DMS 273 (cell line): ENCODE results near the gene ANTXRL.
"Not testable (repeated sequence)": the region's sequence is repeated elsewhere in the genome, so short reads cannot be mapped to it uniquely, and the experiment has no call there.

Experiments
- DNase-seq: peaks from one replicate; lab custom pipeline; 2025; ENCODE audit not compliant: unreplicated experiment; lab: John Stamatoyannopoulos, UW

ANTXRL gene

DNA sequence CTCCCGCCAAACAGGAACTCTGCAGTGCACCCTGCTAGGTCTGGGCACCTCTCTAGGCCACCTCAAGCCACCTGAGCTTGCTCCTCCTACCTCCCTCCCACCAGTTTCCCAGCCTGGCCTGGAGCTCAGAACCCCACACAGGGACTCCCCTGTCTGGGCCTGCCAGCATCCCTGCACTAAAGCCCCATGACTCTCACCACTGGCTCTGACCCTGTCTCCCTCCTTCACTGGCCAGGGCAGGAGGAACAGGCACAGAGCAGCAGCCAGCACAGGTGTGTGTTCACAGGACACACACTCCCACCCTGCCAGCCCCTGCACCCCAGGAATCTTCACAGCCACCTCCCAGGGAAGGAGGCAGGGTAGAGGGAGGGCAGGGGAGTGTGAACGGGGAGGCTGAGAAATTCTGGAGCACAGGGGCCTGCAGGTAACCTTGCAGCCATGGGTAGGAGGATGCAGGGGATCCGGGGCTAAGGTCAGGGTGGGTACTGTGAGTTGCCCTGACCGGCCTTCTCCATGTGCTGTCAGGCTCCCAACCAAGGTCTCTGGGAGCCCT lies 13.9 kb upstream of the ANTXRL start:
- DNase-seq: no peak

DNA sequence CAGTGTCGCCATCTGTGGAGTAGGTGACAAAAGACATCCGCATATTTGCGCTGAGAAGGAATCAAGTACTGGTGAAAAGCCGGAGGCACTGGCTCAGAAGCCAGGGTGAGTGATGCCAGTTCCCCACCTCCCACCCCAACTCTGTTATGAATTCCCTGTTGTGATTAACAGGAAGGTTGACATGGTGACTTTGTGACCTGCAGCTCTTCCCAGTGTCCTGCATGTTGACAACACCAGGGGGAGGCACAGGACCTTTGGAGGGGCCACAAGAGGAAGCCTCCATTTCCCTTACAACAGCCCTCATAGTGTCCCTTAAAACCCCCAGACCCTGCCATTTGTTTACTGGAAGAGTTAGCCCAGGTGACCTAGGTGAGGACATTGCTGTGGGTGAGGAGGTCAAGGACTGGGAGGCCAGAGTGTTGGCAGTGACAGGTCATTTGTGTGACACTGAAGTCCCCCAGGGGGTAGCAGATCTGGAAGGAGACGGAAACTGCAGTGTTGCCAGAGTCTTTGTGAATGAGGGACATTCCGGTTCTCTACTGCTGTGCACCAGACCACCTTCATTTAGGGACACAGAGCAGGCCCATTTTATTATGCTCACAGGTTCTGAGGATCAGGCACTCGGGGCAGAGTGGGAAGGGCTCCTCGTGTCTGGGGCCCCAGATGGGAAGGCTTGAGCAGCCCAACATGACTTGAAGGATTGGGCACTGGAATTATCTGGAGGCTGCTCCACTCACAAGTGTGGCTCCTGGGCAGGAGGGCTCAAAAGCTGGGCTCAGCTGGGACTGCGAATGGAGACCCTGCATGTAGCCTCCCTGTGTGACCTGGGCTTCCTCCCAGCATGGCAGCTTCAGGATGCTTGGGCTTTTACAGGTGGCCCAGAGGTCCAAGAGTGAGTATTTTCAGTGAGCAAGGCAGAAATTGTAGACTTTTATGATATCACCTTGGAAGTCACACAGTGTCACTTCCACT lies 13.0 kb upstream of the ANTXRL start:
- DNase-seq: peak; percentile 2

DNA sequence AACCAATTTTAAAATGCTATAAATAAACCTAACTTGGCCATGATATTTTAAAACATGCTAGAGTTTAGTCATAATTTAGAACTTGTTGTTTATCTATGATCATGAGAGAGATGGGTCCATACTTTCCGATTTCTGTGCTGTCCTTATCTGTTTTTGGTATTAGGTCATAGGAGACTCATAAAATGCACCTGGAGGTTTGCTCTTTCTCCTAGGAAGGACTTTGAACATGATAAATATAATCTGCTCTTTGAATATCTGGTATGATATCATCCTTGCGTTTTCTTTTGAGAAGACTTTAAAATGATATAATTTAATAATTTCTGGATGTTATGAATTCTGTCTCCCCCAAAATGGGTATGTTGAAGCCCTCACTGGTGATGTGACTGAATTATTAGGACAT lies 9.0 kb upstream of the ANTXRL start:
- no peak for DNase-seq

DNA sequence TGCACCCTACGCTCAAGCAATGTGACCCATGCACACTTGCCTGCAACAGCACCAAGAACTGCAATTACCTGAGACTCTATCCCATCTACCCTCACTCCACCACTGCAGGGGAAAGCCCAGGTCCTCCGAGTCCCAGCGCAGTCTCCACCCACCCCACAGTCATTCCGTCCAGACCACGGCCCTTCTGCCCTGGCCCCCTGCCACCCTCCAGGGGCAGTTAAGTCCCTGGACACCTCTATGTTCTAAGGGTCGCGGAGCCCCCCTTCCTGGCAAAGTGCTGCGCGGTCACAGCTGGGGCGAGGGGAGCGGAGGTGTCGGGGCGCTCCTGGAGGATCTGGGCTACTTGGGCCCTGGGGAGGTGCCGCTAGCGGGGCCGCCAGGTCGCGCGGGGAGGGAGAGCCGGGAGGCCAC lies 4.4 kb upstream of the ANTXRL start:
- DNase-seq: not testable (repeated sequence)

DNA sequence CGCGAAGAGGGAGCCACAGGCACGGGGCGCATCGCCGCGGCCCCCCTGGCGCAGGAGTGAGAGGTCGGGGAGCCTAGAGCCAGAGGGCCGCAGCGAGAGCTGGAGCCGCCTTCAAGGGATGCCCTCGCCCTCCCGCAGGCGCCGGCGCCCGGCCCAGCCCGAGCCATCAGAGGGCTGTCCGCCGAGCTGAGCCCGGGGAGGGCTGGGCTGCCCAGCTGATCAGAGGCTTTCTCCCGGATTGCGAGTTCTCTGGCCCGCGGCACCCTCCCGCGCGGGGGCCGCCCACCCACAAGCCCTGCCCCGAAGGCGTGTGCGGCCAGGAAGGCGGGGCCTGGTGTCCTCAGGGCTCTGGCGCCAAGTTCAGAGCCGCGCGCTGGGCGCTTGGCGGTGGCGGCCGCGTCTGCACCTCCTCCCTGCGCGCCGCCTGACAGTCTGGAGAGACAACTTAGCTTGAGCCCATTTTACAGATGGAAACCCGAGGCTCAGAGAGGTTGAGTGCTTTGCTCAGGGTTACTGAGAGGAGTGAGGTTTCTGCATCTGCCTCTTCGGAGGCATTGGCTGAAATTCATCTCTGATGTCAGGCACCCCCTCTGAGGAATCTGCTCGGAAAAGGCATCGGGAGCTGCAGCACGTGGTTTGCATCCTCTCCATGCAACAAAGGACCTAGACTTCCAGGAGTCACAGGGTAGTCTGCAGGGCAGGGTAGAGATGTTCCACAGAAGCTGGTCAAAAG lies 3.8 kb upstream of the ANTXRL start:
- DNase-seq: peak; percentile 57

DNA sequence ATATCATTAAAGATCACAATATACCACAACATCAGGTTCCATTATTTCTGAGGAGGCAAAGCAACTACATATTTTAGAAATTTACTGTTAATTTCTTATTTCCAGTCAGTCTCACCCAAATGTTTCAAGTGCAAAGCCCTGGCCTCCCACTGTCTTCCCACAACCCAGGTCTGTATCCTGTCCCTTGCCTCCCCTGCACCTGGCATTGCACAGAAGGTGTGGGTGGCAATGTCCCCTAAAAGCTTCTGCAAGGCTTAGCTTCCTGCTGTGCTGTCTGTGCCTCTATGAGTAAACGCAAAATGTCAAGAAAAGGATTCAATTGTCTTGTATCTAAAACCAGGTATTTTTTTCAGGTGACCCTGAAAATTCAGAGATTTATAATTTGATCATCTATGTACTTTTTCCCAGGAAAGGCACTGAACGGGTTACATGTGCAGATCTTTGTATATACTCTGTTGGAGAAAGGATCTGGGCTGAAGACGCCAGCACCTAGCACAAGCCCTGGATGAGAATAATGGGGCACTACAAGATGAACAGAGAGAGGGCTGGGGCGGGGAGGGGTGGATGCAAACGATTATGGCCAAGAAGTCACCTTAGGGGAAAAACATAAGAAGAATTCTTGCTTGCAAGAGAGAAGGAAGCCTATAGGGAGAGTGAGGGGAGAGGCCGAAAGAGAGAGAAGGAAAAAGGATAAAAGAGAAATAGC lies 3.1 kb upstream of the ANTXRL start:
- DNase-seq: no peak

DNA sequence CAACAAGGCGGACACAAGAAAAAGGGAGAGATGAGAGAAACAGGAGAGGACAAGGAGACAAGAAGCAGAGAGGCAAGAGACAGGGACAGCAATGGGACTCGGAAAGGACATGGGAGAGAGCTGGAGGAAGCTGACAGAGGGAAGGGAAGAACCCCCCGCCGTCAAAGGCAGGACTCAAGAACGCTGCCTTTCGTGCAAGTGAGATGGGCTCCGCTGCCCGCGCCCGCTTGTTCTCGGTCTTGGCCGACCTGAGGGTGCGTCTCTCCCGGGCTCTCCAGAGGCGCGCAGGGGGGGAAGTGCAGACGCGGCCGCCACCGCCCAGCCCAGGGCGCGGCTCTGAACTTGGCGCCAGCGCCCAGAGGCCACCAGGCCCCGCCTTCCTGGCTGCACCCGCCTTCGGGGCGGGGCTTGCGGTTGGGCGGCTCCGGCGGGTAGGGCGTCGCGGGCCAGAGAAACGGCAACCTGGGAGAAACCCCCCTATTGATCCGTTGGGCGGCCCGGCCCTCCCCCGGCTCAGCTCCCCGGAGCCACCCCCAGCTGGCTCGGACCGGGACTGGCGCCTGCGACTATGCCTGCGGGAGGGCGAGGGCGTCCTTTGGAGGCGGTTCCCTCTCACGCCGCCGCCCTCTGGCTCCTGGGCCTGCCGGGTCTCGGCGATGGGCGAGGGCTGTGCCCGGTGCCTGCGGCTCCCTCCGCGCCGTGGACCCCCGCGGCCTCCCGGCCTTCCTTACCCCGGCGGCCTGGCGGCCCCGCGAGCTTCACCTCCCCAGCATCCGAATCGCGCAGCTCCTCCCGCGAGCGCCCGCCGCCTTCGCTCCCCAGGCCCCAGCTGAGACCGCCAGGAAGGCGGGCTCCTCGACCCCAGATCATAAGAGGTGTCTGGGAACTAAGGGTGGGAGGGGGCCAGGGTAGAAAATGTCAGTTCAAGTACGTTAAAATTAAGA lies 2.2 kb upstream of the ANTXRL start:
- DNase-seq: peak; percentile 88

DNA sequence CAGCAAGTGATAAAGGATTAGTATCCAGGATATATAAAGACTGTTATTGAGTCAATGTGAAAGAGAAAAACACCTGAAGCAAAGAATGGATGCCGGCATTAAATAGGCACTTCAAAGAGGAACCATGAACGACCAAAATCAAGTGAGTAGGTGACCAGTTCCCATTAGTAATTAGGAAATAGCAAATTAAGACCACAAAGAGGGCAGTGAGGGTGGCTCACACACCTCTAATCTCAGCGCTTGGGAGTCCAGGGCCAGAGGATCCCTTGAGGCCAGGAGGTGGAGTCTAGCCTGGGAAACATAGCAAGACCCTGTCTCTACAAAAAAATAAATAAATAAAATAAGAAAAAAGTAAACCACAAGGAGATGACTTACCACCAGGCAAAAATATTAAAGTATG lies 1.5 kb upstream of the ANTXRL start:
- no peak for DNase-seq

DNA sequence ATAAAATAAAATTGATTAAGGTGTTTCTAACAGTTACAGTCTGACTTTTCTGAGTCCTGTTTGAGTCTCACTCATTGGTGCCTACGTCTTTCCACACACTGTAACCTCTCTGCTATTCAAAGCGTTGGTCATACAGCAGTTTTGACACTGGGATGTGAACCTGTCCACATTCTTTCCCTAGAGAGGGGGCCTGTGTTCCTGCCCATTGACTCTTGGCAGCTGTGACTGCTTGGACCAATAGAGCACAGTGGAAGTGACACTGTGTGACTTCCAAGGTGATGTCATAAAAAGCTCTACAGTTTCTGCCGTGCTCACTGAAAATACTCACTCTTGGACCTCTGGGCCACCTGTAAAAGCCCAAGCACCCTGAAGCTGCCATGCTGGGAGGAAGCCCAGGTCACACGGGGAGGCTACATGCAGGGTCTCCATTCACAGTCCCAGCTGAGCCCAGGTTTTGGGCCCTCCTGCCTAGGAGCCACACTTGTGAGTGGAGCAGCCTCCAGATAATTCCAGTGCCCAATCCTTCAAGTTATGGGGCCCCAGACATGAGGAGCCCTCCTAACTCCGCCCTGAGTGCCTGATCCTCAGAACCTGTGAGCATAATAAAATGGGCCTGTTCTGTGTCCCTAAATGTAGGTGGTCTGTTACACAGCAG lies 704 bp upstream of the ANTXRL start:
- no peak for DNase-seq

DNA sequence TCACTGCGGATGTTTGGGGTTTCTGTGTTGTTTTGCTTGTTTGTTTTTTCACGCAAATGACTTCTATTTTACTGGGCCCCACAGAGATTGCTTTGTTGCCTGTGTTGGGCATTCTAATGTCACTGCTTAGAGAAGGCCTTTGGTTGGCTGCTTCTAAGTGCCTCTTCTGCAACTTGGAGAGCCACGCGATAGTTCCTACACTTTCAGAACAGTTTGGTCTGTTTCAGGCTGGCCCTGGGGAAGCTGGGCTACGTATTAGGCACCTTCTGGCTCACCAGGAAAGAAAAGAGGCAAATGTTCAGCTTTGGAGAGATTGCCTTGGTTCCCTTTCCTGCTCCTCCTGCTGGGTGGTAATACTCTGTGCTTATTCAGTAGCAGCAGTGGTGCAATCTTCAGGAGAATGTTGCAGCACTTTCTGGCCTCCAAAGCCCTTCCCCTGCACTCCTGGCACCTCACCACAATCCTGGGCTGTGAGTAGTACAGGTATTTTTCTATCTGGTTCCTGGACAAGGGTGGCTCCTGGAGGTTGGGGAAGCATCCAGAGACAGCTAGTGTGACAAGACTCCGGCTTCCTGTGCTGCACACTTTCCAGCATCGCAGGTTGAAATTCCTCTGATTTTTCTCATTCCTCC lies 1.2 kb downstream of the ANTXRL start:
- no peak for DNase-seq

DNA sequence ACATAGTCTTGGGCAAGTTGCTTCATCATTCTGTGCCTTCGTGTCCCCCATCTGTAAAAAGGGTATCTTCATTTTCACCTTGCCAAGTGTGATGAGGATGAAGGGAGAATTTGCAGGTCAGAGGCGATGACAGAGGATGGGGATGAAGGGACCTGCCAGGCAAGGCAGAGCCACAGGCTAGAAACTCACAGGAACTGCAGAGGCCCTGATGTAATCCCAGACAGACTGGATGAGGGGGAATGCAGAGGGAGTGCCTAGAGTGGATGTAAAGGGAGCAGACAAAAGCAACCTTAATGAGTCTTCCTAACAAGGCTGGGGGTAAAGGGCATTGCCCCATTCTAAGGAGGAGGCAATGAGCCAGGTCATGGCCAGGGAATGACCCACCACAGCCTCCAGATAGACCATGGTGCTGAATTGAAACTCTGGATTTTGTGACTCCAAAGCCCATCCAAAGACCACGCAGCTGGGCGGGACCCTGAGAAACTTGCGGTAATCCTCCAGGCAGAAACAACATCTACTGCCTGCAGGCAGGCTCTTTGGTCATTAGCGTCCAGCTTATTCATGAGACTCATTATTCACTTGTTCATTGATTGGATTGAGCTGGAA lies 1.9 kb downstream of the ANTXRL start:
- no peak for DNase-seq

DNA sequence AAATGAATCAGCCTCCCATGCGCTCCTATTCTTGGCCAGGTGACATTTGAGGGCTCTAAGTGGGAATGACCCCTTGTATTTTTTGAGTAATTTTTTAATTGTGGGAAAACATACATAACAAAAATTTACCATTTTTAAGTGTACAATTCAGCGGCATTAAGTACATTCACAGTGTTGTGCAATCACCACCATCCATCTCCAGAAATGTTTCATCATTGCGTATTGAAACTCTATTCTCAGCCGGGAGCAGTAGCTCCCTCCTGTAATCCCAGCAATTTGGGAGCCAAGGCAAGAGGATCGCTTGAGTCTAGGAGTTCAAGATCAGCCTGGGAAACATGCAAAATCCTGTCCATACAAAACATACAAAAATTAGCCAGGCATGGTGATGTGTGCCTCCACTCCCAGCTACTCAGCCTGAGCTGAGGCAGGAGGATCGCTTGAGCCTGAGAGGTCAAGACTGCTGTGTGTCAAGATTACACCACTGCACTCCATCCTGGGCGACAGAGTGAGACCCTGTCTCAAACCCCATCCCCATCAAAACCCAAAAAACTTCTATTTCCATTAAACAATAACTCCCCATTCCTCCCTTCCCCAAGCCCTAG lies 2.5 kb downstream of the ANTXRL start:
- no peak for DNase-seq

DNA sequence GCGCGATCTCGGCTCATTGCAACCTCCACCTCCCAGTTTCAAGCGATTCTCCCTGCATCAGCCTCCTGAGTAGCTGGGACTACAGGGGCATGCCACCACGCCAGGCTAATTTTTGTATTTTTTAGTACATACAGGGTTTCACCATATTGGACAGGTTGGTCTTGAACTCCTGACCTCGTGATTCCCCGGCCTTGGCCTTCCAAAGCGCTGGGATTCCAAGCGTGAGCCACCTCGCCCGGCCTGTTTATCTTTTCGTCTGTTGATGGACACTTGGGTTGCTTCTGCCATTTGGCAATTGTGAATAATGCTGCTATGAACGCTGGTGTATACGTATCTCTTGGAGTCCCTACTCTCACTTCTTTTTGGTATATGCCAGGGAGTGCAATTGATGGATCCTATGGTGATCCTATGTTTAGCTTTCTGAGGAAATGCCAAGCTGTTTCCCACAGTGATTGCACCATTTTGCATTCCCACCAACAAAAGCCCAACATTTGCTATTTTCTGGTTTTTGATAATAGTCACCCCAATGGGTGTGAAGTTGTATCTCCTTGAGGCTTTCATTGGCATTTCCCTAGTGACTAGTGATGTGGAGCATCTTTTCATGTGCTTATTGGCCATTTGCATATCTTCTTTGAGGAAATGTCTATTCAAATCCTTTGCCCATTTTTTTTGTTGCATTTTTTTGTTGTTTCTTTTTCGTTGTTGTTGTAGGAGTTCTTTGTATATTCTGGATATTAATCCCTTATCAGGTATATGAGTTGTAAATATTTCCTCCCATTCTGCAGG lies 3.5 kb downstream of the ANTXRL start:
- no peak for DNase-seq

DNA sequence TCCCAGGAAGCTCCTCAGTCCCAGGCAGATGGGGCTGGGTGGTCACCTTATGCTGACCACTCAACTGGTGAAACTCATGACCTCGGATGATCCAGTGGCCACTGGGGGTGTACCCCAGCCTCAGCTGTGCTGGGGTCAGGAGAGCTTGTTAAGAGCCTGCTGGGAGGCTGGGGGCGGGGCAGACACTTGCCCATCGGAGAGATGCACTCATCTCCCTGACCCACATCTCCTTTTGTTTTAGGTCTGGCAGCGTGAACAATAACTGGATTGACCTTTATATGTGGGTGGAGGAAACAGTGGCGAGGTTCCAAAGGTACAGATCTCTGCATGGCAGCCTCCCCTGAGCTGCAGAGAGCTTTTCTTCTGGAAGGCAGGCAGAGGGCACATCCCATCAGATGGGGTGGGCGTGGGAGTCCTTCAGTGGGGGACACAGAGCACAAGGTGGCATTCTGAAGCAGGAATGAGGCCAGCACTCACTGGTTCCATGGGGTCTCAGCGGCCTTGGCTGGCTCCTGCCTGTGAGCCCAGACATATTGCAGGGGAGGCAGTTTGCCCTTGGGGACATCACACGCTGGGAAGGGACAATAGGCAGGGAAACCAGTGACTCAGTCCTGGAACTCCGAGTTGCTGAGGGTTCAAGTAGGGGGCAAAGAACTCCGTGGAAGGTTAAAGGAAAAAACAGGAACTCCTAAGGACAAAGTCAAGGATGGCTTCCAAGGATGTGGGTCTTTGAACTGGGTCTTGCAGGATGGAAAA lies 5.2 kb downstream of the ANTXRL start:
- no peak for DNase-seq

DNA sequence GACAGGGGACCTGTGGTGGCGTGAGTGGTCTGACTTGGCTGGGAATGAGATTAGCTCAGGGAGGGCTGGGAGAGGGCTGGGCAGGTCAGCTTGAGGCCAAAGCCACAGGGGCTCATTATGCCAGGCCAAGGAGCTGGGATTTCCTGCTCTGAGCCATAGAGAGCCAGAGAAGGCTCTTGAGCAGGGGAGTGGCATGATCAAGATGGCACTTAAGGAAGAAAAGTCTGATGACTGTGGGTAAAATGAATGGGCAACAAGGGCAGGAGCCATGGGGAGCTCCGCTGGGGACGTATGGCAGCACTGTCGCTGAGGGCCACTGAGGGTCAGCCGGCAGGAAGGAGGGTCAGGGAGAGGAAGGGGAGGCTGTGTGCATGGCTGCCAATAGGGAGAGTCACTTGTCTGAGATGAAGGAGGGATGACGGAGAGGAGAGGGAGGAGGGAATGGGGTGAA lies 5.8 kb downstream of the ANTXRL start:
- DNase-seq: no peak

DNA sequence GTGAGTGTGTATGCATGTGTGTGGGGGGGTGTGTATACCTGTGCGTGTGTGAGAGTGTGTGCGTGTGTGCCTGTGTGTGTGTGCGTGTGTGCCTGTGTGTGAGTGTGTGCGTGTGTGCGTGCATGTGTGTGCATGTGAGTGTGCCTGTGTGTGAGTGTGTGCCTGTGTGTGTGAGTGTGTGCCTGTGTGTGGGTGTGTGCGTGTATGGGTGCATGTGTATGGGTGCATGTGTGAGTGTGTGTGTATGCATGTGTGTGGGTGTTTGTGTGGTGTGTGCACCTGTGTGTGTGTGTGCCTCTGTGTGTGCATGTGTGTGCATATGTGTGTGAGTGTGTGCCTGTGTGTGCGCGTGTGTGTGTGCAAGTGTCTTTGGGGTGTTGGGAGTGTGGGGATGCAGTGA lies 6.4 kb downstream of the ANTXRL start:
- DNase-seq: no peak
